GM21717 (cell line): ENCODE data around the gene TSPAN9.
"Not testable (repeated sequence)": the region's sequence is repeated elsewhere in the genome, so short reads cannot be mapped to it uniquely, and the experiment has no call there.

Experiments used
- ATAC-seq: cut with Tn5 transposase; IDR thresholded peaks from one replicate; pipeline ENCODE4 v1.9.1; 2021; ENCODE audit warnings: mild to moderate bottlenecking, moderate library complexity; ENCODE audit not compliant: unreplicated experiment

Gene TSPAN9

GRCh38 chr12:3043406-3043805 lies 33.8 kb upstream of the TSPAN9 start:
- ATAC-seq = no peak

GRCh38 chr12:3044141-3044630 lies 33.0 kb upstream of the TSPAN9 start:
- ATAC-seq = no peak

GRCh38 chr12:3045494-3045893 lies 31.7 kb upstream of the TSPAN9 start:
- ATAC-seq = no peak

- no peak for ATAC-seq
Observed at GRCh38 chr12:3045989-3046388, 31.2 kb upstream of the TSPAN9 start.

- no peak for ATAC-seq
Observed at GRCh38 chr12:3046441-3047200, 30.6 kb upstream of the TSPAN9 start.

- no peak for ATAC-seq
Observed at GRCh38 chr12:3047961-3048360, 29.2 kb upstream of the TSPAN9 start.

- ATAC-seq = no peak
Observed at GRCh38 chr12:3048540-3048939, 28.6 kb upstream of the TSPAN9 start.

GRCh38 chr12:3049176-3049575 lies 28.0 kb upstream of the TSPAN9 start:
- ATAC-seq = no peak

- ATAC-seq = no peak
Observed at GRCh38 chr12:3049611-3050249, 27.4 kb upstream of the TSPAN9 start.

GRCh38 chr12:3054374-3054773 lies 22.8 kb upstream of the TSPAN9 start:
- no peak for ATAC-seq

- no peak for ATAC-seq
Observed at GRCh38 chr12:3055026-3055703, 22.0 kb upstream of the TSPAN9 start.

- no peak for ATAC-seq
Observed at GRCh38 chr12:3055704-3056467, 21.3 kb upstream of the TSPAN9 start.

GRCh38 chr12:3061059-3061458 lies 16.1 kb upstream of the TSPAN9 start:
- ATAC-seq = no peak

GRCh38 chr12:3061501-3062215 lies 15.5 kb upstream of the TSPAN9 start:
- ATAC-seq = no peak

GRCh38 chr12:3065300-3065699 lies 11.9 kb upstream of the TSPAN9 start:
- no peak for ATAC-seq

- not testable (repeated sequence) for ATAC-seq
Observed at GRCh38 chr12:3065846-3066245, 11.3 kb upstream of the TSPAN9 start.

- no peak for ATAC-seq
Observed at GRCh38 chr12:3069714-3070113, 7.5 kb upstream of the TSPAN9 start.

GRCh38 chr12:3071107-3071506 lies 6.1 kb upstream of the TSPAN9 start:
- ATAC-seq = no peak

- ATAC-seq = no peak
Observed at GRCh38 chr12:3071710-3072109, 5.5 kb upstream of the TSPAN9 start.

GRCh38 chr12:3073438-3074250 lies 3.5 kb upstream of the TSPAN9 start:
- ATAC-seq = peak; percentile 52
